GM12875 (cell line): ENCODE results near the gene CACNA2D3.

Experiments used
- H3K4me3 ChIP-seq: one replicate; pipeline ENCODE4 v1.5.1; 2011; ENCODE audit warnings: low read depth, low read length, control low read depth
- CTCF ChIP-seq: IDR thresholded peaks from 2 replicates; pipeline ENCODE4 v1.5.1; 2011; ENCODE audit warnings: low read depth, mild to moderate bottlenecking, control low read depth, inconsistent platforms, low read length, moderate library complexity, borderline replicate concordance; ENCODE audit not compliant: insufficient read depth

The CACNA2D3 gene

GRCh38 chr3:54861248-54862067 lies 739.1 kb downstream of the CACNA2D3 start:
- no peak for TF ChIP-seq CTCF
- H3K4me3 ChIP-seq: no peak overlapping the region

- H3K4me3 ChIP-seq: no peak overlapping the region
- no peak for TF ChIP-seq CTCF
These were observed 740.2 kb downstream of the CACNA2D3 start for GRCh38 chr3:54862526-54862925.

- TF ChIP-seq CTCF: no peak
- no peak overlapping the region for H3K4me3 ChIP-seq
These were observed 741.0 kb downstream of the CACNA2D3 start for GRCh38 chr3:54863366-54863765.

GRCh38 chr3:54863786-54864185 lies 741.4 kb downstream of the CACNA2D3 start:
- TF ChIP-seq CTCF: no peak
- no peak overlapping the region for H3K4me3 ChIP-seq

GRCh38 chr3:54865316-54865715 lies 743.0 kb downstream of the CACNA2D3 start:
- no peak for TF ChIP-seq CTCF
- H3K4me3 ChIP-seq: no peak overlapping the region

GRCh38 chr3:54866251-54866650 lies 743.9 kb downstream of the CACNA2D3 start:
- TF ChIP-seq CTCF: no peak
- no peak overlapping the region for H3K4me3 ChIP-seq

- TF ChIP-seq CTCF: no peak
- H3K4me3 ChIP-seq: no peak overlapping the region
These were observed 748.1 kb downstream of the CACNA2D3 start for GRCh38 chr3:54870423-54870822.
